IMR-90 (cell line): ENCODE data around the gene ZNF292. TPM values are rescaled to one million over a fixed set of nuclear protein-coding genes. Genes with fewer than 3 reads are reported as not detected.

ENCODE experiments used
- ATAC-seq: fragments of 200-7000 bp; cut with Tn5 transposase; 2 replicates; pipeline ENCODE4 v1.9.1; 2020; ENCODE audit warnings: low read depth, mild to moderate bottlenecking, moderate library complexity
- BruUV-seq: library from RNA; stranded (reverse); fragments of 400-500 nt; replicated peaks from 2 replicates; lab custom pipeline; 2021; lab: Mats Ljungman, UMichigan
- CTCF ChIA-PET: fragments of 300-600 bp; formaldehyde crosslinking; extraction: SDS; loops from one replicate; lab custom pipeline; 2021; ENCODE audit warnings: antibody characterized with exemption; lab: Yijun Ruan, JAX
- POLR2A ChIA-PET: fragments of 300-600 bp; sonication (Branson Sonifier 250); formaldehyde crosslinking; loops from one replicate; lab custom pipeline; 2022; ENCODE audit warnings: antibody characterized with exemption; ENCODE audit not compliant: unreplicated experiment; lab: Charles Lee
- DNase-seq: peaks from one replicate; pipeline ENCODE4 v3.0.0; 2013
- H2AFZ ChIP-seq: replicated peaks from 2 replicates; pipeline ENCODE3; 2013; ENCODE audit warnings: low read length, mild to moderate bottlenecking; ENCODE audit not compliant: poor library complexity
- H2AK5ac ChIP-seq: 2 replicates; pipeline ENCODE4 v1.6.1; 2013; ENCODE audit warnings: low read depth, low read length, inconsistent platforms
- H2AK9ac ChIP-seq: replicated peaks from 2 replicates; pipeline ENCODE3; 2013; ENCODE audit warnings: mild to moderate bottlenecking, low read depth, low read length, moderate library complexity; ENCODE audit not compliant: poor library complexity
- H2BK120ac ChIP-seq: 2 replicates; pipeline ENCODE4 v1.6.1; 2013; ENCODE audit warnings: low read depth, low read length, inconsistent platforms
- H2BK15ac ChIP-seq: 3 replicates; pipeline ENCODE4 v1.6.1; 2013; ENCODE audit warnings: low read depth, low read length, inconsistent platforms
- H2BK20ac ChIP-seq: 2 replicates; pipeline ENCODE4 v1.6.1; 2013; ENCODE audit warnings: low read depth, mild to moderate bottlenecking, inconsistent platforms, low read length, moderate library complexity
- H2BK5ac ChIP-seq: 2 replicates; pipeline ENCODE4 v1.6.1; 2013; ENCODE audit warnings: mild to moderate bottlenecking, low read depth, low read length, inconsistent platforms; ENCODE audit not compliant: poor library complexity, severe bottlenecking
- H3K14ac ChIP-seq: replicated peaks from 2 replicates; pipeline ENCODE4 v1.6.1; 2013; ENCODE audit warnings: low read depth, low read length, inconsistent platforms
- H3K18ac ChIP-seq: 2 replicates; pipeline ENCODE4 v1.6.1; 2013; ENCODE audit warnings: low read depth, low read length, control low read depth
- H3K23ac ChIP-seq: 2 replicates; pipeline ENCODE4 v1.6.1; 2013; ENCODE audit warnings: low read depth, low read length, inconsistent platforms
- H3K27ac ChIP-seq: 2 replicates; pipeline ENCODE4 v1.5.1; 2013; ENCODE audit warnings: mild to moderate bottlenecking, control low read depth, low read length; ENCODE audit not compliant: insufficient read depth
- H3K27me3 ChIP-seq: 2 replicates; pipeline ENCODE4 v1.6.1; 2013; ENCODE audit warnings: low read length; ENCODE audit not compliant: control insufficient read depth, insufficient read depth
- H3K36me3 ChIP-seq: 2 replicates; pipeline ENCODE4 v1.6.1; 2013; ENCODE audit warnings: low read length, mixed read lengths; ENCODE audit not compliant: control insufficient read depth, insufficient read depth
- H3K4ac ChIP-seq: 2 replicates; pipeline ENCODE4 v1.6.1; 2013; ENCODE audit warnings: low read depth, low read length, inconsistent platforms
- H3K4me1 ChIP-seq: 2 replicates; pipeline ENCODE4 v1.6.1; 2013; ENCODE audit warnings: low read length, mixed read lengths; ENCODE audit not compliant: control insufficient read depth, insufficient read depth
- H3K4me2 ChIP-seq: 2 replicates; pipeline ENCODE4 v1.6.1; 2013; ENCODE audit warnings: low read depth, mild to moderate bottlenecking, control low read depth, low read length, moderate library complexity
- H3K4me3 ChIP-seq: 2 replicates; pipeline ENCODE4 v1.5.1; 2013; ENCODE audit warnings: low read depth, mild to moderate bottlenecking, control low read depth, low read length, moderate library complexity; ENCODE audit not compliant: insufficient read depth
- H3K56ac ChIP-seq: 2 replicates; pipeline ENCODE4 v1.6.1; 2013; ENCODE audit warnings: low read length, inconsistent platforms; ENCODE audit not compliant: insufficient read depth; ENCODE audit errors: extremely low read depth
- H3K79me1 ChIP-seq, 2 experiments: 2 replicates each; pipeline ENCODE4 v1.6.1; 2013; ENCODE audit warnings: low read length in 2 of 2, inconsistent platforms in 1 of 2, low read depth in 1 of 2
- H3K9ac ChIP-seq: 2 replicates; pipeline ENCODE4 v1.6.1; 2013; ENCODE audit warnings: low read depth, low read length, control low read depth
- H3K9me1 ChIP-seq: 2 replicates; pipeline ENCODE4 v1.6.1; 2013; ENCODE audit warnings: low read length, inconsistent platforms; ENCODE audit not compliant: insufficient read depth
- H3K9me3 ChIP-seq: 2 replicates; pipeline ENCODE4 v1.6.1; 2013; ENCODE audit warnings: low read length; ENCODE audit not compliant: control insufficient read depth, insufficient read depth
- H4K20me1 ChIP-seq: 2 replicates; pipeline ENCODE4 v1.6.1; 2013; ENCODE audit warnings: low read length, inconsistent platforms; ENCODE audit not compliant: insufficient read depth
- H4K5ac ChIP-seq: 2 replicates; pipeline ENCODE4 v1.6.1; 2013; ENCODE audit warnings: mild to moderate bottlenecking, low read depth, low read length, control low read depth
- H4K8ac ChIP-seq, 2 experiments: 2 replicates each; pipeline ENCODE4 v1.6.1; 2013; ENCODE audit warnings: low read depth in 2 of 2, low read length in 2 of 2, control low read depth in 1 of 2, inconsistent platforms in 1 of 2
- H4K91ac ChIP-seq: 2 replicates; pipeline ENCODE4 v1.6.1; 2013; ENCODE audit warnings: low read depth, low read length, inconsistent platforms; ENCODE audit not compliant: insufficient read depth
- BHLHE40 ChIP-seq: fragments of 150-350 bp; IDR thresholded peaks from 2 replicates; pipeline ENCODE4 v1.6.1; 2016; ENCODE audit warnings: mild to moderate bottlenecking, low read depth, low read length
- CTCF ChIP-seq: conservative IDR thresholded peaks from 2 replicates; pipeline ENCODE4 v1.5.1; 2012; ENCODE audit warnings: mild to moderate bottlenecking, low read depth, low read length, improper control_type of control experiment
- MAFK ChIP-seq: IDR thresholded peaks from 2 replicates; pipeline ENCODE4 v1.6.1; 2012; ENCODE audit warnings: low read depth, low read length, improper control_type of control experiment
- NFE2L2 ChIP-seq: fragments of 150-350 bp; IDR thresholded peaks from 2 replicates; pipeline ENCODE4 v1.6.1; 2016; ENCODE audit warnings: low read depth, mild to moderate bottlenecking, low read length
- POLR2A ChIP-seq: IDR thresholded peaks from 2 replicates; pipeline ENCODE4 v1.6.1; 2012; ENCODE audit warnings: mild to moderate bottlenecking, low read depth, low read length
- RAD21 ChIP-seq: IDR thresholded peaks from 2 replicates; pipeline ENCODE4 v1.6.1; 2012; ENCODE audit warnings: low read length, improper control_type of control experiment
- RCOR1 ChIP-seq: IDR thresholded peaks from 2 replicates; pipeline ENCODE4 v1.6.1; 2012; ENCODE audit warnings: mild to moderate bottlenecking, low read length, improper control_type of control experiment; ENCODE audit not compliant: insufficient replicate concordance
- RFX5 ChIP-seq: IDR thresholded peaks from 2 replicates; pipeline ENCODE4 v1.8.0; 2012; ENCODE audit warnings: low read depth, mild to moderate bottlenecking, low read length, moderate library complexity
- SMC3 ChIP-seq: fragments of 150-350 bp; IDR thresholded peaks from 2 replicates; pipeline ENCODE4 v1.6.1; 2016; ENCODE audit warnings: low read depth, mild to moderate bottlenecking, antibody characterized with exemption, low read length, moderate library complexity
- WGBS, 2 experiments: methylation state at CpG; one replicate each; pipeline versions ENCODE4 v1.1.5 to v1.1.7; 2013; ENCODE audit warnings: missing lambda C conversion rate in 2 of 2; ENCODE audit not compliant: insufficient read length in 1 of 2; ENCODE audit errors: extremely low coverage in 2 of 2; 5-methylcytosine and 5-hydroxymethylcytosine counted together
- dilution Hi-C: fragments of 300-500 bp; cut with HindIII; formaldehyde crosslinking; loops from one replicate; pipeline ENCODE4 v1.14.3; 2018; ENCODE audit warnings: low sequenced_read_pairs; ENCODE audit not compliant: unreplicated experiment
- in situ Hi-C: fragments of 300-500 bp; cut with MboI; formaldehyde crosslinking; loops from 3 replicates; pipeline ENCODE4 v1.14.3; 2019; ENCODE audit warnings: low sequenced_read_pairs, inconsistent platforms, mixed read lengths
- intact Hi-C: fragments of 100-400 bp; cut with micrococcal nuclease; formaldehyde crosslinking; loops from 2 replicates; pipeline ENCODE4 v1.10.0; 2022
- polyA plus RNA-seq, 3 experiments: library from polyadenylated mRNA; depleted of rRNA; stranded (reverse); fragments of >200 nt; gene quantifications; 2 replicates each; pipeline ENCODE4 v1.2.3, GENCODE V29; 2012; ENCODE audit warnings: low replicate concordance in 1 of 3
- total RNA-seq: library from RNA; depleted of rRNA; stranded (reverse); fragments of >200 nt; gene quantifications from 2 replicates; pipeline ENCODE4 v1.2.3, GENCODE V29; 2012

Gene ZNF292
- total and polyA plus RNA-seq, 2 of the 4 experiments (the other 2 are of a cell fraction), result 5.5 to 28.3 TPM

- H2AK9ac ChIP-seq, result no peak overlapping the region
- dilution Hi-C loops (no loop called here), intact Hi-C loops (loop anchor here (2.0 to 5.0 kb wide), 4 partner anchors 72 to 254 kb away; partner anchors contain the start of gene SMIM8), in situ Hi-C loops (no loop called here)
- no peak overlapping the region for H3K4me2 ChIP-seq
- no CpG with 5 or more reads among the region's 1 CpG for WGBS, 2 experiments
- H3K9ac ChIP-seq, result no peak overlapping the region
- H3K36me3 ChIP-seq, result no peaks in the 10 kb centered on the region
- H3K9me3 ChIP-seq, result no peaks in the 10 kb centered on the region
- no peak overlapping the region for H3K23ac ChIP-seq
- no peak overlapping the region for H3K14ac ChIP-seq
- H2BK5ac ChIP-seq, result no peak overlapping the region
- peaks cover 2% of the 10 kb centered on the region for H3K27me3 ChIP-seq
- no peak overlapping the region for H4K8ac ChIP-seq
- no peak overlapping the region for H2BK20ac ChIP-seq
- H3K4me1 ChIP-seq, result no peaks in the 10 kb centered on the region
- H4K5ac ChIP-seq, result no peak overlapping the region
- no TSS peak for BruUV-seq
- no peaks in the 10 kb centered on the region for H3K9me1 ChIP-seq
- H3K4me3 ChIP-seq, result no peak overlapping the region
- ATAC-seq, result peak; percentile 79
- H2AK5ac ChIP-seq, result no peak overlapping the region
- H3K18ac ChIP-seq, result no peak overlapping the region
- ChIA-PET CTCF (interaction anchor here (0.6 to 1.3 kb wide), 7 partner anchors 72 to 368 kb away, joined by 3 to 10 read pairs (median 3); no protein-coding TSS in a partner anchor), POLR2A (no interaction called here)
- peak; percentile 62 for DNase-seq
- TF ChIP-seq POLR2A (no peak), RFX5 (no peak), RCOR1 (no peak), BHLHE40 (no peak), MAFK (peak; percentile 79), NFE2L2 (no peak), SMC3 (peak; percentile 61), CTCF (peak; percentile 71), RAD21 (peak; percentile 81)
- H2AFZ ChIP-seq, result no peak overlapping the region
- H3K79me1 ChIP-seq, result no peaks in the 10 kb centered on the region
- no peak overlapping the region for H2BK15ac ChIP-seq
- no peaks in the 10 kb centered on the region for H4K20me1 ChIP-seq
- H3K27ac ChIP-seq, result no peak overlapping the region
- no peak overlapping the region for H3K4ac ChIP-seq
- H4K91ac ChIP-seq, result no peak overlapping the region
- H2BK120ac ChIP-seq, result no peak overlapping the region
- no peak overlapping the region for H3K56ac ChIP-seq
These were observed 16.1 kb upstream of the ZNF292 start for GRCh38 chr6:87139236-87139635.
